Prostate gland (tissue), 2 donors: ENCODE data around the gene NEUROD4.

Source experiments
- POLR2A ChIP-seq: fragments of 450-650 bp; IDR thresholded peaks from one replicate; pipeline ENCODE4 v1.6.1; 2016; ENCODE audit warnings: antibody characterized with exemption, mild to moderate bottlenecking
- POLR2AphosphoS5 ChIP-seq: sonication (generic); formaldehyde crosslinking; IDR thresholded peaks from one replicate; pipeline ENCODE4 v1.6.1; 2017; ENCODE audit warnings: antibody characterized with exemption
- TF ChIP-seq, protein P1 (sequence below), 4 experiments: fragments of 200-600 bp in 2 of 4; fragments of 450-650 bp in 2 of 4; sonication (generic) in 2 of 4; IDR thresholded peaks; 1 replicate in 3 of 4; 2 replicates in 1 of 4; pipeline ENCODE4 v1.5.1; 2016 to 2019; ENCODE audit warnings: antibody characterized with exemption in 4 of 4, mild to moderate bottlenecking in 2 of 4, moderate library complexity in 2 of 4

DNA sequence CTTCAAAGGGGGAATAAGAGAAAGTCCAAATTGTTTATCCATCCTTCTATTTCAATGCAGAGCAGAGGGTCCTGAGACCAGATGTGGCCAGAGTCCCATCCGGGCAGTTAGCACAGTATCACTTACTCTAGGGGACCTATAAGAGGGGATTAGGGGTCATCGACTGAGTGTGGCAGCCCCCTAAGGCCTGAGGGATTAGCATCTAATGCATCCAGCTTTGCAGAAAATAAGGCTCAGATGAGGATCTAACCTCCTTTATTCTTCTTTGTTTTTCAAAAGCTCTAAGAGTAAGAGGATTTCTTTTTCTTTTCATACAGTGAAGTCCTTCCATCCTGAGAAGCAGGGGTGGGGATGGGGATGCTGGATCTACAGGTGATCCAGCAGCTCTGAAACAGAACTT is 43.5 kb downstream of the NEUROD4 start:
- TF ChIP-seq POLR2AphosphoS5 (no peak), POLR2A (no peak)
- TF ChIP-seq, protein P1, sequence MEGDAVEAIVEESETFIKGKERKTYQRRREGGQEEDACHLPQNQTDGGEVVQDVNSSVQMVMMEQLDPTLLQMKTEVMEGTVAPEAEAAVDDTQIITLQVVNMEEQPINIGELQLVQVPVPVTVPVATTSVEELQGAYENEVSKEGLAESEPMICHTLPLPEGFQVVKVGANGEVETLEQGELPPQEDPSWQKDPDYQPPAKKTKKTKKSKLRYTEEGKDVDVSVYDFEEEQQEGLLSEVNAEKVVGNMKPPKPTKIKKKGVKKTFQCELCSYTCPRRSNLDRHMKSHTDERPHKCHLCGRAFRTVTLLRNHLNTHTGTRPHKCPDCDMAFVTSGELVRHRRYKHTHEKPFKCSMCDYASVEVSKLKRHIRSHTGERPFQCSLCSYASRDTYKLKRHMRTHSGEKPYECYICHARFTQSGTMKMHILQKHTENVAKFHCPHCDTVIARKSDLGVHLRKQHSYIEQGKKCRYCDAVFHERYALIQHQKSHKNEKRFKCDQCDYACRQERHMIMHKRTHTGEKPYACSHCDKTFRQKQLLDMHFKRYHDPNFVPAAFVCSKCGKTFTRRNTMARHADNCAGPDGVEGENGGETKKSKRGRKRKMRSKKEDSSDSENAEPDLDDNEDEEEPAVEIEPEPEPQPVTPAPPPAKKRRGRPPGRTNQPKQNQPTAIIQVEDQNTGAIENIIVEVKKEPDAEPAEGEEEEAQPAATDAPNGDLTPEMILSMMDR (IDR thresholded peaks at IDR 0.05): no peak
